Activated effector memory CD4-positive, alpha-beta T cell treated with Interleukin-2 at 50 U/mL for 16 hours (primary cell): ENCODE results near the gene KRTAP10-6.
"Not testable (repeated sequence)": the region's sequence is repeated elsewhere in the genome, so short reads cannot be mapped to it uniquely, and the experiment has no call there.

ENCODE experiments used
- DNase-seq: peaks from one replicate; pipeline ENCODE4 v3.0.0-alpha.2; 2020

The KRTAP10-6 gene

GRCh38 chr21:44592446-44593311, at the start of gene KRTAP10-6:
KRTAP10-6 (minus strand) TSS chr21:44592505; CDS start chr21:44592484, 21 bp downstream.
- DNase-seq: no peak

GRCh38 chr21:44640761-44641160, 48.5 kb upstream of the KRTAP10-6 start:
- DNase-seq: no peak

- DNase-seq: no peak
Measured at GRCh38 chr21:44639331-44639655, 47.0 kb upstream of the KRTAP10-6 start.

GRCh38 chr21:44638506-44639330, 46.4 kb upstream of the KRTAP10-6 start:
- DNase-seq: not testable (repeated sequence)

- DNase-seq: not testable (repeated sequence)
Measured at GRCh38 chr21:44637851-44638348, 45.6 kb upstream of the KRTAP10-6 start.

GRCh38 chr21:44637018-44637850, 44.9 kb upstream of the KRTAP10-6 start, which contains the start of gene KRTAP10-10:
KRTAP10-10 (plus strand) TSS chr21:44637356; CDS start chr21:44637418, 62 bp downstream.
- DNase-seq: no peak

- no peak for DNase-seq
Measured at GRCh38 chr21:44636209-44637017, 44.1 kb upstream of the KRTAP10-6 start.

GRCh38 chr21:44632067-44632466, 39.8 kb upstream of the KRTAP10-6 start:
- no peak for DNase-seq

GRCh38 chr21:44630440-44630839, 38.1 kb upstream of the KRTAP10-6 start:
- DNase-seq: no peak

GRCh38 chr21:44628707-44629391, 36.5 kb upstream of the KRTAP10-6 start:
- no peak for DNase-seq

GRCh38 chr21:44627831-44628233, 35.5 kb upstream of the KRTAP10-6 start:
- not testable (repeated sequence) for DNase-seq

GRCh38 chr21:44627181-44627822, 35.0 kb upstream of the KRTAP10-6 start:
- DNase-seq: not testable (repeated sequence)

GRCh38 chr21:44626673-44627143, 34.4 kb upstream of the KRTAP10-6 start, which contains the start of gene KRTAP10-9:
KRTAP10-9 (plus strand) TSS chr21:44627093; CDS start chr21:44627172, 79 bp downstream.
- DNase-seq: no peak

- no peak for DNase-seq
Measured at GRCh38 chr21:44626262-44626661, 34.0 kb upstream of the KRTAP10-6 start.

- no peak for DNase-seq
Measured at GRCh38 chr21:44625756-44626155, 33.5 kb upstream of the KRTAP10-6 start.

- DNase-seq: no peak
Measured at GRCh38 chr21:44623575-44623974, 31.3 kb upstream of the KRTAP10-6 start.

- no peak for DNase-seq
Measured at GRCh38 chr21:44619886-44620285, 27.6 kb upstream of the KRTAP10-6 start.

GRCh38 chr21:44618909-44619308, 26.6 kb upstream of the KRTAP10-6 start:
- DNase-seq: peak; percentile 56

GRCh38 chr21:44618504-44618903, 26.2 kb upstream of the KRTAP10-6 start:
- DNase-seq: no peak

- no peak for DNase-seq
Measured at GRCh38 chr21:44617071-44617501, 24.8 kb upstream of the KRTAP10-6 start.
